Measurements from ENCODE around the gene COX7C. TPM values are rescaled to one million over a fixed set of nuclear protein-coding genes. Genes with fewer than 3 reads are reported as not detected.

The COX7C gene
- total RNA-seq, 2 experiments from 2014 or later = 701 to 738 TPM

- Mint-ChIP-seq H3K9me3 (no peaks in the 10 kb centered on the region), H3K36me3 (ENCODE audit: low read depth) (peaks cover 37% of the 10 kb centered on the region), H3K4me3 (no peak overlapping the region), H3K4me1 (ENCODE audit: low read depth) (peaks cover 15% of the 10 kb centered on the region), H3K27me3 (peaks cover 1% of the 10 kb centered on the region), H3K27ac (no peak overlapping the region)
- CTCF ChIA-PET = no interaction called here
- no peak for ATAC-seq
- intact Hi-C loops (cut with micrococcal nuclease) = no loop called here
- POLR2A ChIA-PET = no interaction called here
- no peak for TF ChIP-seq CTCF (IDR thresholded peaks at IDR 0.05)
- DNase-seq = no peak
These were observed 6.2 kb downstream of the COX7C start for GRCh38 chr5:86623785-86624483.

GRCh38 chr5:86625148-86625547 is 7.4 kb downstream of the COX7C start:
- H3K27me3 Mint-ChIP-seq = peaks cover 5% of the 10 kb centered on the region
- CTCF ChIA-PET = no interaction called here
- POLR2A ChIA-PET = no interaction called here
- peaks cover 25% of the 10 kb centered on the region for H3K36me3 Mint-ChIP-seq (ENCODE audit: low read depth)
- DNase-seq = no peak
- intact Hi-C loops (cut with micrococcal nuclease) = no loop called here
- no peak for TF ChIP-seq CTCF (IDR thresholded peaks at IDR 0.05)
- no peaks in the 10 kb centered on the region for H3K9me3 Mint-ChIP-seq
- H3K4me1 Mint-ChIP-seq (ENCODE audit: low read depth) = peaks cover 3% of the 10 kb centered on the region
- H3K27ac Mint-ChIP-seq = no peak overlapping the region
- ATAC-seq = no peak
- H3K4me3 Mint-ChIP-seq = no peak overlapping the region

GRCh38 chr5:86626149-86626548 is 8.4 kb downstream of the COX7C start:
- ChIA-PET POLR2A (no interaction called here), CTCF (no interaction called here)
- no peak for ATAC-seq
- intact Hi-C loops (cut with micrococcal nuclease) = no loop called here
- TF ChIP-seq CTCF (IDR thresholded peaks at IDR 0.05) = no peak
- Mint-ChIP-seq H3K4me1 (ENCODE audit: low read depth) (no peaks in the 10 kb centered on the region), H3K27me3 (peaks cover 13% of the 10 kb centered on the region), H3K27ac (no peak overlapping the region), H3K9me3 (no peaks in the 10 kb centered on the region), H3K36me3 (ENCODE audit: low read depth) (peaks cover 16% of the 10 kb centered on the region), H3K4me3 (no peak overlapping the region)
- no peak for DNase-seq

- Mint-ChIP-seq H3K4me3 (no peak overlapping the region), H3K4me1 (ENCODE audit: low read depth) (no peaks in the 10 kb centered on the region), H3K9me3 (no peaks in the 10 kb centered on the region), H3K36me3 (ENCODE audit: low read depth) (no peaks in the 10 kb centered on the region), H3K27ac (no peak overlapping the region), H3K27me3 (peaks cover 15% of the 10 kb centered on the region)
- DNase-seq (no peak), ATAC-seq (no peak)
- intact Hi-C loops (cut with micrococcal nuclease) = no loop called here
- ChIA-PET POLR2A (interaction anchor here (0.7 kb wide), 1 partner anchor 20 kb away, joined by 3 read pairs; no protein-coding TSS in a partner anchor), CTCF (no interaction called here)
- TF ChIP-seq CTCF (IDR thresholded peaks at IDR 0.05) = no peak
These were observed 13.4 kb downstream of the COX7C start for GRCh38 chr5:86631165-86631564.

GRCh38 chr5:86640998-86641397 is 23.3 kb downstream of the COX7C start:
- no peak for ATAC-seq
- no peak for TF ChIP-seq CTCF (IDR thresholded peaks at IDR 0.05)
- Mint-ChIP-seq H3K9me3 (no peaks in the 10 kb centered on the region), H3K36me3 (ENCODE audit: low read depth) (no peaks in the 10 kb centered on the region), H3K4me3 (no peak overlapping the region), H3K27ac (no peak overlapping the region), H3K27me3 (peaks cover 12% of the 10 kb centered on the region), H3K4me1 (ENCODE audit: low read depth) (no peaks in the 10 kb centered on the region)
- no peak for DNase-seq
- ChIA-PET POLR2A (interaction anchor here (1.4 kb wide), 1 partner anchor 23 kb away, joined by 3 read pairs; no protein-coding TSS in a partner anchor), CTCF (no interaction called here)
- intact Hi-C loops (cut with micrococcal nuclease) = no loop called here

Data from activated CD8-positive, alpha-beta T cell treated with anti-CD3 and anti-CD28 coated beads for 36 hours (primary cell).